T follicular helper cell (primary cell): Measurements from ENCODE around the gene TCF7L2.

ENCODE experiments used
- DNase-seq: peaks from one replicate; pipeline ENCODE4 v3.0.0-alpha.2; 2020; ENCODE audit warnings: low read depth

TCF7L2 gene

DNA sequence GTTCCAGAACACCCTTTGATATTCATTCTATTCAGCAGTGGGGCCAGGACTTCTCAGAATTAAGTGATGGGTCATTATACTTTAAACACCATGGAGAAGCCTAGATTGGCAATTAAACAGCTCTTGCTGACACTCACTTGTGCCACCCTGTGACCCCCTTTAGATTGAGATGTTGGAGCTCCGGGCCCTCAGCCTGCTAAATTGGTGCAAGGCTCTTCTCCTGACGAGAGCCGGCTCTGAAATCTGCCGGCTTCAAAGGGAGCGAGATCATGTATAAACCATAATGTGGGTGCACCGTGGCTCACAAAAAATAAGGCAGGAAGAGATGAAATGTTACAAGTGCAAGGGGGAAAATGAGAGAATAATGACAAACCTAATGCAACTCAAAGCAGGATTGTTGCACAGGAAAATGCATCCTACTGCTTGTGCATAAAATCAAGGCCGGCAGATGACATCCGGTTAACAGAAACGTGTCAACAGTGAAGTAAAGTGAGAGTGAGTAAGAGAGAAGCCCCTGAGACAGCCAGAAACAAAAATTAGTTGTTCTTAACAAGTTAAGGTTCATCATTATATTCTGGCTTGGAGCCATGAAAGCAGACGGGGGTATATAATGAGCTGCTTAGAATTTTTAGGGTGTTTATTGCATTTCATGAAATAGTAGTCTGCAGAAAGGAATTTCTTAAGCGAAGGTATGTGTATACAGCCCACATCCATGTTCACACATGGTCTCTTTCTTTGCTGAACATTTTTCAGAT is 198.2 kb downstream of the TCF7L2 start:
- no peak for DNase-seq

DNA sequence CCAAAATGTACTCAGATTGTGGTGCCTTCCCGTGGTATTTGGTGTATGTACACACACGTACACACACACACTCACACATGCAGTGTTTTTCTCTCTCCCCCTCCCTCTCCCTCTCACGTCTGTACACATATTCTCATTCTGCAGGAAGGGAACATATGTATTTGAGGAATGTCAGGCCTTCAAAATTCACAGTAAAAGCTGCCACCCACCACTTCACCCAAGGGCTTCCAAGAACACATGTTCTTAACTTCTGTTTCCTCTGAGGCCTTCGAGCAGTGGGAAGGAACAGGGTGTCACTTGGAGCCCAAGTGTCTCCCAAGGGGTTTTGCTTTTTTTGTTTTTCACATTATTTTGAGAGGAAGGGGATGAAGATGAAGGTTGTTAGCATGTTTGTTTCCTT is 198.9 kb downstream of the TCF7L2 start:
- DNase-seq: no peak

DNA sequence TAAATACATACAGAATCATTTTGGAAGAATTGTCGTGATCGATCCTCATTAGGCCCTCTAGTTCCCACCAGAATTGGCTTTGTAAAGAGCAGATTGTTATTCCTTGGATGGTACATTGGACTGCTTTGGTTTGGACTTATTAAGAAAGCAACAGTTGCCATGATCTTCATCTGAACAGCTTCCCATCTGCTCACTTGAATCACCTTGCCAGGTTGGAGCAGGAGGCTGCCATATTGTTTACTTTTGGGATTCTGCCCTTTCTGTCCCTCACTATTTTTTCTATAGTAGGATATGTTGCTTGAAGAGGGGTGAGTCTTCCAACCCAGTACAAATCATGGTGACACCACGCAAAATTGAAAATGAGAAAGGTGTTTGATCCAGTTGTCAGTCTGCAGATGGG is 199.6 kb downstream of the TCF7L2 start:
- DNase-seq: no peak

DNA sequence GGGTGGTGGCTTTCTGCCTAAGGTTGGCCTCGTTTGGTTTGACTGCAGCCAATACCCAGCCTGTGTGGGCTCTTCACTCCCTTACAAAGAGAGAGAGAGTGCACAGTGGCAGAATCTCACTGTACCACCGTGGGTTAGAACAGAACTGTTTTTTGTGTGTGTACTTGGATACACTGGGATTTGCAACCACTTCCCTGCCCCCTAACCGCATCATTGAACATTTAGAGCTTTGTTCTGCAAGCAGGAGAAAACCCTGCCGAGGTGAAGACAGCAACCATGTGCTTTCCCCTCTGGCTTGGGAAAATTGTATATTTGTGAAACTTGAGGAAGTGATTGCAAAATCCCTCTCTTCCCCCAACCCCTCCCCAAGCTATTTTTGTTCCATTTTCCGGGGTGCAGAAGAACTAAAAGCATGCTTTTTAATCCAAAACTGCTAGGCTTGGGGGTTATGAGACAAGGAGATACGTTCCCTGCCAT is 201.2 kb downstream of the TCF7L2 start:
- no peak for DNase-seq

DNA sequence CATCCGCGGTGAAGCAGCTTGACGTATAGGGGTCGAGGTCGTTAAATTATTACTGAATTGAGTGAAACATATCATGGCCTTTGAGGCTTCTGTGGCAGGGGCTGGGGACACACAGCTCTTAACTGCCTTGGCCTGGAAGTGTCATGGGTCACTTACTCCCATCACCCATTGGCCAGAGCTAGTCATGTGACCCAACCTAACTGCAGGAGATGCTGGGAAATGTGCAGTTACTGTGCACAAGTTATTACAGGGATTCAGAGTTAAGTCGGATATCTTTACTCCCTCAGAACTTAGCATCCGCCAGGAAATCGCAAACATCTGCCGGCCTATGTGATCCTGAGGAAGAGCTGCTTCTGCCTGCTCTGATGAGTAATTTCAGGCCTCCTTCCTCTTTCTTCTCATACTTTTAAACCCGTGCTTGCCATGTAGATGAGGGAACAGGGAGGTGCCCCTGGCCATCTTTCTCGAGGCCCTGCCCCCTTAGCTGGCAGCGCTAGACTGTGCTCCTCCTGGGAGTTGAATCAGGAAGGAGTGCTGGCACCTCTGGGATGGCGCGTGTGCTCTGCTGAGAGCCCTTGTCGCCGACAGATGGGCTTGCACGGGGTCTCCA is 203.6 kb downstream of the TCF7L2 start:
- DNase-seq: no peak

DNA sequence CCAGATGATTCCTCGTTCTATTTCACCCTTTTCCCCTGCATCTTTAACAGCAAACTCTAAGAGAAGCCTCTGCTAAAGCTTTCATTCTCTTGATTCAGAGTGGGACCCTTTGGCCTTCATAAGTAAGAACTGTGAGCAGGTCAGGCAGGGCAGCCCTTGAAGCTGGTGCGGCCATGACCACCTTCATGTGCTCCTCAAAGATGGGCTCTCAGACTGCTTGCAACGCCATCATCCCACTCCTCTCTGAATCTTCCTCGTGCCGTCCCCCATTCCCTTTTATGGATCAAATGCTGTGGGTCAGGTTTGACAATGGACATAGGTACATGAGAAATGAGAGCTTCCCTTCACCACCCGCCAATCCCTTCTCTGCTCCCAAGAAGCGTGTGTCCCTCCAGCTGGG is 207.4 kb downstream of the TCF7L2 start:
- no peak for DNase-seq

DNA sequence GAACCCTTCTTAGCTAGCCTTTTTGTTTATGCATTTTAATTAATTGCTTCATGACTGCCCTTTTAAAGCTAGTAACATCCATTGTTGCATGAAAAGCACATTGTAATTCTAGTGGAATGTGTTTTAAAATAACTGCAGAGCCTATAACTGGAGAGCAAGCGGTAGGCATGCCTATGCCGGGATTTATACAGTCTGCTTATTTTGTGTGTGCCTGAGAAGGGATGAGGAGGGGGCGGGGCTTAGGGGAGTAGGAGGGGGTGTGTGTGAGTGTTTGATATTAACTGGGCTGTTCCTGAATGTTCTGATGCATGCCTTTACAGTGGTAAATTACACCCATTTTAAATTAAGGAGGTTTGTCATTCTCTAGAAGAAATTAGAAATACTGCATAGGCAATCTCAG is 208.1 kb downstream of the TCF7L2 start:
- DNase-seq: no peak

- no peak for DNase-seq
Observed at GRCh38 chr10:113159563-113159962, 209.5 kb downstream of the TCF7L2 start.

DNA sequence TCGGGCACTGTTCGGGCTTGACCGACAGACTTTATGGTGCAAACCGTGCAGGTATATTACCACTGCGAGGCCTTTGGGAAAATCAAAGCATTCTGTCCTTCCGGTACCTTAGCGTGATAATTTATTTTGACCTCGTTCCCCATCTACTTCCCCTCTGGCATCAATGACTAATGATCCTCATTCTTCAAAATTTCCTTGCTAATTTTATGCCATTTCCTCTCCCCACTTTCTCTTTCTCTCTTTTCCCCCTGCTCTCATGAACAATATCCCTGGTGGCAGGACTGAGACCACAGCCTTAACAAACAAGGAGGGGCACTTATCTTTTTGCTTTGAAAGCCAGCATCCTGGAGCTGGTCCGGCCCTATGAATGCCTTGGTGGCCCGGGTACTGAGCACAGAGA is 210.6 kb downstream of the TCF7L2 start:
- no peak for DNase-seq

- DNase-seq: no peak
Observed at GRCh38 chr10:113161066-113161465, 211.0 kb downstream of the TCF7L2 start.

GRCh38 chr10:113162960-113163359 is 212.9 kb downstream of the TCF7L2 start:
- no peak for DNase-seq

DNA sequence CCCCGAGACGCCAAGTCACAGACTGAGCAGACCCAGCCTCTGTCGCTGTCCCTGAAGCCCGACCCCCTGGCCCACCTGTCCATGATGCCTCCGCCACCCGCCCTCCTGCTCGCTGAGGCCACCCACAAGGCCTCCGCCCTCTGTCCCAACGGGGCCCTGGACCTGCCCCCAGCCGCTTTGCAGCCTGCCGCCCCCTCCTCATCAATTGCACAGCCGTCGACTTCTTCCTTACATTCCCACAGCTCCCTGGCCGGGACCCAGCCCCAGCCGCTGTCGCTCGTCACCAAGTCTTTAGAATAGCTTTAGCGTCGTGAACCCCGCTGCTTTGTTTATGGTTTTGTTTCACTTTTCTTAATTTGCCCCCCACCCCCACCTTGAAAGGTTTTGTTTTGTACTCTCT is 215.6 kb downstream of the TCF7L2 start:
- no peak for DNase-seq

GRCh38 chr10:113167702-113168101 is 217.7 kb downstream of the TCF7L2 start:
- no peak for DNase-seq

- no peak for DNase-seq
Observed at GRCh38 chr10:113168584-113168983, 218.5 kb downstream of the TCF7L2 start.

- DNase-seq: no peak
Observed at GRCh38 chr10:113169111-113169510, 219.1 kb downstream of the TCF7L2 start.

DNA sequence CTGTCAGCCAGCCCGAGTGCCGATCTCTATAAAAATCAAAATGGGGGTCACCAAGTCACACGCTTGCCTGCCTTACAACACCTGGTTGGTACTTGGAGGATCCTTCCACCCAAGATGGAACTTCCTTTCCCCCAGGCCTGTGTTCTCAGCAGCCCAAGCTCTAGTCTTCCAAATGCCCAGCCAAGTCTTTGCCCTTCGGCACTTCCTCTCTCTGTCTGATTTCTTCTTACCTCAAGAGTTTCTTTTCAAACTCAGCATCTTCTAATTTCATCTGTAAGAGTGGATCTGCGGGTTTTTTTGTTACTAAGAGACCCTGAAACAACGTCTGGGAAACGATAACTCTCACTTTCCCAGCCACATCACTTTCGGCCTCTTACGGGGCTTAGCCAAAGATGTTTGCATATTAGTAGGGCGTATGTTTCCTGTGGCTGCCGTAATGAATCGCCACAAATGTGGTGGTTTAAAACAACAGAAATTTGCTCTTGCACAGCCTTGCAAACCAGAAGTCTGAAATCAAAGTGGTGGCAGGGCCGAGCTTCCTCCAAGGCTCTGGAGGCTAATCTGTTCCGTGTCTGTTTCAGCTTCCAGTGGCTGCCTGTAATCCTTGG is 219.9 kb downstream of the TCF7L2 start:
- DNase-seq: no peak

GRCh38 chr10:113171662-113172061 is 221.6 kb downstream of the TCF7L2 start:
- DNase-seq: no peak

GRCh38 chr10:113175176-113175575 is 225.1 kb downstream of the TCF7L2 start:
- DNase-seq: no peak

DNA sequence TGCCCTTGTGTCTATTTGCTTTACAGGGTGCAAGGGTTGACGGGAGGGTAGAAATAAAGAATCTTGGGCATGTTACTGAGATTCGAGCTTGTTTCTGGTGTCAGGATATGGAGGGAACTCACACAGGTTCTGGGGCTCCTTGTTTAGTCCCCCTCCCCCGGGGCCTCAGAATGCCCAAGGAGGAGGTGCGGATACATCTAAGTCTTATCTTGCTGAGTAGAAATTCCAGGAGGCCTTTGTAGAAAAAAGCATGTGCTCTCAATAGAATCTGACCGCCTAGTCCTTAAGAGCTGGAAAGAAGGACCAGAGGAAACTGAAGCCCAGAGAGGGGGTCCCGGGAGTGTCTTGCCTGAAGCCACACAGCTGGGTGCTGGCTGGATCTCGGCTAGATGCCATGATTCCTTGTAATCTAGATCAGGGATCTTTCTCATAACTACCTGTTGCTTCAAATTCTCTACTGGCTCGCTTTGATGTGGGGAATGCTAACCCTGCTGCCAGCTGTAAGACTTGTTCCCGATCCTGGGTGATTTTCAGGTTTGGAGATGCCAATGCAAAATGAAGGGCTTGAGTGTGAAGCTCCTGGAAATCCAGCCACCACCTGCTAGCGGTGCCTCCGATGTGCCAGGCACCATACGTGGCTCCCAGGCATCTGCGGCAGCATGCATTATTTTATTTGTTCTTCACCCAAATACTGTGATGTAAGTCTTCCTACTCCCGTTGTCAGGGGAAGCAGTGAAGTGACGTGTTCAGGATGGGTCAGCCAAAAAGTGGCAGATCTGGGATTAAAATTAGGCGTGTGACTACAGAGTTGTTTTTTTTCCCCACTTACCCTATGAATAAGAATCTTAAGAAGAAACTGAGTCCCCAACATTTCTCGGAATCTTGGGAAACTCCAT is 226.0 kb downstream of the TCF7L2 start:
- DNase-seq: no peak

- DNase-seq: no peak
Observed at GRCh38 chr10:113176652-113177155, 226.7 kb downstream of the TCF7L2 start.

DNA sequence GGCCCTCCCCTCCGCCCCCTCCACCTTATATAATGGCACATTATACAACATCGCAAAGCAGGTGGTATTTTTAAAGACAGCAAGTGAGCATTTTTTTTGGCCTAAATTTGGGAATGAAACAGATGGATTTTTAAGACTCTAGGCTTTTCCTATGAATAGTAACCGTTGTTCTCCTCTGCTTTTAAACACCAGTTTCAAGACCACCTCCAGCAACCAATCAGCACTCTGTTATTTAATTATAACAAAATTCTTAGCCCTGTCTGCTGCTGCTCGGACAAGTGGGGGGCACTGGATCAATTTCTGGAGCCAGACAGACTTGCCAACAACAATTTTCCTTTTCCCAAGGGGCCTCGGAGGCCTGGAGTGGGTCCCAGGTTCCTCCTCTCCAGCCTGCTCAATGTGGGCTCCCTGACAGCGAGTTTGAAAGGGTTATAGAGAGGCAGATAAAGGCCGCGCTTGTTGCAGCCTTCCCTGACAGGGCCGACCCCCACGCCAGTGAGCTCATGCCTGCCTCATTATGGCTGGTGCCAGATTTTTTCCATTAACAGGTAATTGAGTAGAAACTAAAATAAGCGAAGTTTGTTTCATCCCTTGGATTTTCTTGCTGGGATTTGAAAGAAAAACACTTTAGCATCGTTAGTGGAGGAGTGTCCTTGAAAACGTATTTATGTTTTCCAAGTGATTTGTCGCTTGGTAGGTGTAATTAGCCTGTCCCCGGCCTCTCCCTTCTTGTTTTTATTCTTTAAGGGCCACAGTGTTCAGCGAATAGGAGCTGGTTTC is 227.3 kb downstream of the TCF7L2 start:
- DNase-seq: no peak
